Measurements from ENCODE around the gene CSF3R. TPM values are rescaled to one million over a fixed set of nuclear protein-coding genes. Genes with fewer than 3 reads are reported as not detected.
"Not testable (repeated sequence)": the region's sequence is repeated elsewhere in the genome, so short reads cannot be mapped to it uniquely, and the experiment has no call there.

CSF3R gene
- total RNA-seq, 1 experiment from 2014 or later: 0.26 TPM

DNA sequence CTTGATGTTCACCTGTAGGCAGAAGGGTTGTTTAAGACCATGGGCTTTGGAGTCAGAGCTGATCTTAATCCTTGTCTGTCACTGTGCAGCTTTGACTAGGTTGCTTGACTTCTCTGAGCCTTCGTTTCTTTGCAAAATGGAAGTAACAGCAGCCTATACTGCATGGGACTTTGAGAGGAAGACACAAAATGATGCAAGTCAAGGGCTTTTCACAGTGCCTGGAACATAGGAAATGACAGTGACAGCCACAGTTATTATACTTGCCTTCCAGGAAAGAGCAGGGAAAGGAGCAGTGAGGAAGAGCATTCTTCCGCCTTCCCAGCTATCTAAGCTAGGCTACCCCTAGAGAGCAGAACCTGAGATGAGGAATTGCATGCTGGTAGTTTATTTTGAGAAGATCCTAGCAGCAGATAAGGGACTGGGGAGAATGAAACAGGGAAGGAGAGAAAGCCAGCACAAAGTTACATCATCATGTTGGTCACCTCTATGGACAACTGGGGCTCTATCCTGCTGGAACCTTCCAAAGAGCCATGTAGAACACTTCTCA is 3.1 kb downstream of the CSF3R start (continued):
- TF ChIP-seq, protein P1, sequence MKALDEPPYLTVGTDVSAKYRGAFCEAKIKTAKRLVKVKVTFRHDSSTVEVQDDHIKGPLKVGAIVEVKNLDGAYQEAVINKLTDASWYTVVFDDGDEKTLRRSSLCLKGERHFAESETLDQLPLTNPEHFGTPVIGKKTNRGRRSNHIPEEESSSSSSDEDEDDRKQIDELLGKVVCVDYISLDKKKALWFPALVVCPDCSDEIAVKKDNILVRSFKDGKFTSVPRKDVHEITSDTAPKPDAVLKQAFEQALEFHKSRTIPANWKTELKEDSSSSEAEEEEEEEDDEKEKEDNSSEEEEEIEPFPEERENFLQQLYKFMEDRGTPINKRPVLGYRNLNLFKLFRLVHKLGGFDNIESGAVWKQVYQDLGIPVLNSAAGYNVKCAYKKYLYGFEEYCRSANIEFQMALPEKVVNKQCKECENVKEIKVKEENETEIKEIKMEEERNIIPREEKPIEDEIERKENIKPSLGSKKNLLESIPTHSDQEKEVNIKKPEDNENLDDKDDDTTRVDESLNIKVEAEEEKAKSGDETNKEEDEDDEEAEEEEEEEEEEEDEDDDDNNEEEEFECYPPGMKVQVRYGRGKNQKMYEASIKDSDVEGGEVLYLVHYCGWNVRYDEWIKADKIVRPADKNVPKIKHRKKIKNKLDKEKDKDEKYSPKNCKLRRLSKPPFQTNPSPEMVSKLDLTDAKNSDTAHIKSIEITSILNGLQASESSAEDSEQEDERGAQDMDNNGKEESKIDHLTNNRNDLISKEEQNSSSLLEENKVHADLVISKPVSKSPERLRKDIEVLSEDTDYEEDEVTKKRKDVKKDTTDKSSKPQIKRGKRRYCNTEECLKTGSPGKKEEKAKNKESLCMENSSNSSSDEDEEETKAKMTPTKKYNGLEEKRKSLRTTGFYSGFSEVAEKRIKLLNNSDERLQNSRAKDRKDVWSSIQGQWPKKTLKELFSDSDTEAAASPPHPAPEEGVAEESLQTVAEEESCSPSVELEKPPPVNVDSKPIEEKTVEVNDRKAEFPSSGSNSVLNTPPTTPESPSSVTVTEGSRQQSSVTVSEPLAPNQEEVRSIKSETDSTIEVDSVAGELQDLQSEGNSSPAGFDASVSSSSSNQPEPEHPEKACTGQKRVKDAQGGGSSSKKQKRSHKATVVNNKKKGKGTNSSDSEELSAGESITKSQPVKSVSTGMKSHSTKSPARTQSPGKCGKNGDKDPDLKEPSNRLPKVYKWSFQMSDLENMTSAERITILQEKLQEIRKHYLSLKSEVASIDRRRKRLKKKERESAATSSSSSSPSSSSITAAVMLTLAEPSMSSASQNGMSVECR (CRISPR knock-in tag; IDR thresholded peaks at IDR 0.05; ENCODE audit: borderline replicate concordance): no peak
- TF ChIP-seq, protein P2, sequence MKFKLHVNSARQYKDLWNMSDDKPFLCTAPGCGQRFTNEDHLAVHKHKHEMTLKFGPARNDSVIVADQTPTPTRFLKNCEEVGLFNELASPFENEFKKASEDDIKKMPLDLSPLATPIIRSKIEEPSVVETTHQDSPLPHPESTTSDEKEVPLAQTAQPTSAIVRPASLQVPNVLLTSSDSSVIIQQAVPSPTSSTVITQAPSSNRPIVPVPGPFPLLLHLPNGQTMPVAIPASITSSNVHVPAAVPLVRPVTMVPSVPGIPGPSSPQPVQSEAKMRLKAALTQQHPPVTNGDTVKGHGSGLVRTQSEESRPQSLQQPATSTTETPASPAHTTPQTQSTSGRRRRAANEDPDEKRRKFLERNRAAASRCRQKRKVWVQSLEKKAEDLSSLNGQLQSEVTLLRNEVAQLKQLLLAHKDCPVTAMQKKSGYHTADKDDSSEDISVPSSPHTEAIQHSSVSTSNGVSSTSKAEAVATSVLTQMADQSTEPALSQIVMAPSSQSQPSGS (CRISPR knock-in tag; IDR thresholded peaks at IDR 0.05; ENCODE audit: borderline replicate concordance, low read depth): no peak
- TF ChIP-seq EMX1 (CRISPR knock-in tag; IDR thresholded peaks at IDR 0.05) (no peak), NR3C1 (CRISPR knock-in tag; conservative IDR thresholded peaks at IDR 0.05; ENCODE audit: low read depth) (no peak)

DNA sequence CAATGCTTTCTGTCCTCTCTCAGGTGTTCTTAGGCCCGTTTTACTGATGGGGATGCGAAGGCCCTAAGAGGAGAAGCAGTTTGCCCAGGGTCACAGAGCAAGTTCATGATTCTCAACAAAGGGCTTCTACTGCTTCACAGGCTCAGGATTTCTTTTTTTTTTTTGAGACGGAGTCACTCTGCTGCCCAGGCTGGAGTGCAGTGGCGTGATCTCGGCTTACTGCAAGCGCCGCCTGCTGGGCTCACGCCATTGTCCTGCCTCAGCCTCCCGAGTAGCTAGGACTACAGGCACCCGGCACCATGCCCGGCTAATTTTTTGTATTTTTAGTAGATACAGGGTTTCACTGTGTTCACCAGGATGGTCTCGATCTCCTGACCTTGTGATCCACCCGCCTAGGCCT is 5.1 kb downstream of the CSF3R start:
- 0 out of 2 replicates have a peak, but pooled peaks have one; percentile 23 for ATAC-seq
- DNase-seq (ENCODE audit: low spot score): not testable (repeated sequence)

DNA sequence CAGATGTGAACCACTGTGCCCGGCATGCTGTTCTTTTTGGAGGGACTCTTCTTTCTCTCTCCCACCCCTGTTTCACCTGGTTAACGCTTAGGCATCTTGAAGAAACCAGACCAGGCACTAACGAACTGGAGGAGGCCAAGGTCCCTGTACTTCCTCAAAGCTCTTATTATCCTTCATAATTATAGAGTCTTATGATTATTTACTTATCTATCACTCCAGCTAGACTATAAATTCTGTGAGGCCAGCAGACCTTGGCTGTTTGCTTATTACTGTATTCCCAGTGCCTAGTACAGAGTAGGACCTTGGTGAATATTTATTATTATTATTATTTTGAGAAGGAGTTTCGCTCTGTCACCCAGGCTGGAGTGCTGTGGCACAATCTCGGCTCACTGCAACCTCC is 5.8 kb downstream of the CSF3R start:
- TF ChIP-seq ZNF219 (CRISPR knock-in tag; IDR thresholded peaks at IDR 0.05; ENCODE audit: borderline replicate concordance) (no peak), GTF2I (CRISPR knock-in tag; conservative IDR thresholded peaks at IDR 0.05) (no peak), JUN (CRISPR knock-in tag; IDR thresholded peaks at IDR 0.05) (no peak), TCF7 (CRISPR knock-in tag; IDR thresholded peaks at IDR 0.05; ENCODE audit: low read depth) (no peak), NFE2L1 (CRISPR knock-in tag; IDR thresholded peaks at IDR 0.05) (no peak), CREM (CRISPR knock-in tag; IDR thresholded peaks at IDR 0.05) (no peak), GRHL2 (CRISPR knock-in tag; IDR thresholded peaks at IDR 0.05; ENCODE audit: insufficient replicate concordance, severe bottlenecking) (no peak), HMGA2 (CRISPR knock-in tag; IDR thresholded peaks at IDR 0.05) (no peak)
- TF ChIP-seq, protein P3, sequence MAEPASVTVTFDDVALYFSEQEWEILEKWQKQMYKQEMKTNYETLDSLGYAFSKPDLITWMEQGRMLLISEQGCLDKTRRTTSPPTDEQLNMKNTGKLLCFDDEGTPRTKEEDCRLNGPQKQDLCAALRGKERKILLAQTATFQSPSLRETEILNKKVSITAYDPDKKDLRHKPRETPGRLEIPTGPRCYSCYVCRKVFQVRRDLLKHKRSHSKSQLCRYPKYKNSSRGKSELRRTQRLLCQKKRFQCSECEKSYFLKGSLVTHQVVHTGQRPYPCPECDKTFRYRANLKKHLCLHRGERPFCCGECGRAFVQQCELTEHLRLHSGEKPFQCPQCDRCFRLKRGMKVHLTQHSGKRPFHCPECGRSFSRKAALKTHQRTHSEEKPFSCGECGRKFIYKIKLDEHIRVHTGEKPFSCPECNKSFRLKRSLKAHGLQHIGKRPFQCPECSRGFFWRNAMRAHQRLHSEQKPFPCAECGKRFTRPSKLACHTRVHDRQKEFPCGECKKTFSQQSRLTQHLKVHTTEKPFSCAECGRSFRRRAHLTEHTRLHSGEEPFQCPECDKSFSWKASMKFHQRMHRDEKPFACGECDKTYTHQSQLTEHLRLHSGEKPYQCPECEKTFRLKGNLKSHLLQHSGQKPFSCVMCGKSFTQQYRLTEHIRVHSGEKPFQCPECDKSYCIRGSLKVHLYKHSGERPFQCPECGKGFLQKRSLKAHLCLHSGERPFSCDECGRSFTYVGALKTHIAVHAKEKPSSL (CRISPR knock-in tag; conservative IDR thresholded peaks at IDR 0.05): no peak
- TF ChIP-seq, protein P4, sequence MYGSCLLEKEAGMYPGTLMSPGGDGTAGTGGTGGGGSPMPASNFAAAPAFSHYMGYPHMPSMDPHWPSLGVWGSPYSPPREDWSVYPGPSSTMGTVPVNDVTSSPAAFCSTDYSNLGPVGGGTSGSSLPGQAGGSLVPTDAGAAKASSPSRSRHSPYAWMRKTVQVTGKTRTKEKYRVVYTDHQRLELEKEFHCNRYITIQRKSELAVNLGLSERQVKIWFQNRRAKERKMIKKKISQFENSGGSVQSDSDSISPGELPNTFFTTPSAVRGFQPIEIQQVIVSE (CRISPR knock-in tag; IDR thresholded peaks at IDR 0.05; ENCODE audit: borderline replicate concordance): no peak
- TF ChIP-seq, protein P5, sequence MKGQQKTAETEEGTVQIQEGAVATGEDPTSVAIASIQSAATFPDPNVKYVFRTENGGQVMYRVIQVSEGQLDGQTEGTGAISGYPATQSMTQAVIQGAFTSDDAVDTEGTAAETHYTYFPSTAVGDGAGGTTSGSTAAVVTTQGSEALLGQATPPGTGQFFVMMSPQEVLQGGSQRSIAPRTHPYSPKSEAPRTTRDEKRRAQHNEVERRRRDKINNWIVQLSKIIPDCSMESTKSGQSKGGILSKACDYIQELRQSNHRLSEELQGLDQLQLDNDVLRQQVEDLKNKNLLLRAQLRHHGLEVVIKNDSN (CRISPR knock-in tag; IDR thresholded peaks at IDR 0.05): no peak
- TF ChIP-seq, protein P6, sequence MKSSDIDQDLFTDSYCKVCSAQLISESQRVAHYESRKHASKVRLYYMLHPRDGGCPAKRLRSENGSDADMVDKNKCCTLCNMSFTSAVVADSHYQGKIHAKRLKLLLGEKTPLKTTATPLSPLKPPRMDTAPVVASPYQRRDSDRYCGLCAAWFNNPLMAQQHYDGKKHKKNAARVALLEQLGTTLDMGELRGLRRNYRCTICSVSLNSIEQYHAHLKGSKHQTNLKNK (CRISPR knock-in tag; IDR thresholded peaks at IDR 0.05): no peak
- TF ChIP-seq, protein P7, sequence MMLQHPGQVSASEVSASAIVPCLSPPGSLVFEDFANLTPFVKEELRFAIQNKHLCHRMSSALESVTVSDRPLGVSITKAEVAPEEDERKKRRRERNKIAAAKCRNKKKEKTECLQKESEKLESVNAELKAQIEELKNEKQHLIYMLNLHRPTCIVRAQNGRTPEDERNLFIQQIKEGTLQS (CRISPR knock-in tag; conservative IDR thresholded peaks at IDR 0.05): no peak
- TF ChIP-seq, protein P8, sequence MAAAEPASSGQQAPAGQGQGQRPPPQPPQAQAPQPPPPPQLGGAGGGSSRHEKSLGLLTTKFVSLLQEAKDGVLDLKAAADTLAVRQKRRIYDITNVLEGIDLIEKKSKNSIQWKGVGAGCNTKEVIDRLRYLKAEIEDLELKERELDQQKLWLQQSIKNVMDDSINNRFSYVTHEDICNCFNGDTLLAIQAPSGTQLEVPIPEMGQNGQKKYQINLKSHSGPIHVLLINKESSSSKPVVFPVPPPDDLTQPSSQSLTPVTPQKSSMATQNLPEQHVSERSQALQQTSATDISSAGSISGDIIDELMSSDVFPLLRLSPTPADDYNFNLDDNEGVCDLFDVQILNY (CRISPR knock-in tag; IDR thresholded peaks at IDR 0.05): no peak
- H3K4me1 Mint-ChIP-seq: peaks cover 3% of the 10 kb centered on the region
- H3K27me3 Mint-ChIP-seq (ENCODE audit: low read depth): peaks cover 17% of the 10 kb centered on the region
- no peak overlapping the region for H3K4me3 Mint-ChIP-seq
- ChIA-PET CTCF (interaction anchor here (1.7 kb wide), 1 partner anchor 39 kb away, joined by 5 read pairs; no protein-coding TSS in a partner anchor), POLR2A (no interaction called here)
- ATAC-seq (no peak), DNase-seq (ENCODE audit: low spot score) (no peak)
- H3K9me3 Mint-ChIP-seq: no peaks in the 10 kb centered on the region
- H3K27ac Mint-ChIP-seq: no peak overlapping the region
- no peaks in the 10 kb centered on the region for H3K36me3 Mint-ChIP-seq

More for the DNA sequence above, 5.1 kb downstream of the CSF3R start:
- H3K9me3 Mint-ChIP-seq, H3K27ac Mint-ChIP-seq, POLR2A ChIA-PET, H3K4me3 Mint-ChIP-seq, H3K36me3 Mint-ChIP-seq, H3K4me1 Mint-ChIP-seq: not testable (repeated sequence)
- H3K27me3 Mint-ChIP-seq (ENCODE audit: low read depth): peaks cover 17% of the 10 kb centered on the region
- CTCF ChIA-PET: interaction anchor here (0.6 kb wide), 1 partner anchor 72 kb away, joined by 3 read pairs; no protein-coding TSS in a partner anchor
